Left renal pelvis (tissue), 4 donors: ENCODE measurements around the gene KMT5C. TPM values are rescaled to one million over a fixed set of nuclear protein-coding genes. Genes with fewer than 3 reads are reported as not detected.

Source experiments
- polyA plus RNA-seq, 4 donors: library from polyadenylated mRNA; unstranded; fragments of 120-200 nt; gene quantifications; one replicate each; pipeline ENCODE4 v1.2.1, GENCODE V29; 2013; ENCODE audit not compliant: insufficient read length in 4 of 4

KMT5C gene
- polyA plus RNA-seq, 4 donors = 13.3 to 33.5 (median 17.0) TPM

Other genes with a start within 250 kb of the KMT5C start
- 100 to 1,000 TPM in 1 of 4 donors, 10 to 100 TPM in 3; 56.8 to 120 (median 69.6) TPM for gene PPP1R12C, start 222.2 kb upstream of the KMT5C start, polyA plus RNA-seq
- gene TNNT1, start 190.7 kb upstream of the KMT5C start, polyA plus RNA-seq = 1 to 10 TPM; 4.2 to 9.9 (median 5.7) TPM
- 1 to 10 TPM in 3 of 4 donors, under 1 TPM in 1; 0.57 to 5.4 (median 4.5) TPM for gene TNNI3, start 182.1 kb upstream of the KMT5C start, polyA plus RNA-seq
- gene DNAAF3, start 173.3 kb upstream of the KMT5C start, polyA plus RNA-seq = 10 to 100 TPM in 1 of 4 donors, 1 to 10 TPM in 3; 2.0 to 10.4 (median 7.7) TPM
- under 1 TPM; 0.09 to 0.52 (median 0.29) TPM for gene SYT5, start 159.6 kb upstream of the KMT5C start, polyA plus RNA-seq
- gene PTPRH, start 130.4 kb upstream of the KMT5C start, polyA plus RNA-seq = 1 to 10 TPM in 1 of 4 donors, under 1 TPM in 3; 0.11 to 2.8 (median 0.26) TPM
- 1 to 10 TPM; 2.1 to 5.7 (median 4.0) TPM for gene TMEM86B, start 111.1 kb upstream of the KMT5C start, polyA plus RNA-seq
- 10 to 100 TPM; 30.0 to 58.5 (median 41.8) TPM for gene PPP6R1, start 80.9 kb upstream of the KMT5C start, polyA plus RNA-seq
- gene HSPBP1, start 59.8 kb upstream of the KMT5C start, polyA plus RNA-seq = 10 to 100 TPM; 20.7 to 46.5 (median 25.4) TPM
- 10 to 100 TPM; 12.8 to 20.6 (median 15.5) TPM for gene BRSK1, start 55.9 kb upstream of the KMT5C start, polyA plus RNA-seq
- 1 to 10 TPM in 2 of 4 donors, under 1 TPM in 2; 0.80 to 2.0 (median 1.0) TPM for gene TMEM150B, start 14.5 kb upstream of the KMT5C start, polyA plus RNA-seq
- 1 to 10 TPM in 2 of 4 donors, under 1 TPM in 2; 0.49 to 1.5 (median 0.83) TPM for gene COX6B2, start 14.8 kb downstream of the KMT5C start, polyA plus RNA-seq
- under 1 TPM; 0.13 to 0.31 (median 0.17) TPM for gene GARIN5B, start 23.4 kb downstream of the KMT5C start, polyA plus RNA-seq
- 1 to 10 TPM in 2 of 4 donors, under 1 TPM in 2; 0.79 to 1.7 (median 1.1) TPM for gene IL11, start 30.6 kb downstream of the KMT5C start, polyA plus RNA-seq
- gene TMEM190, start 37.0 kb downstream of the KMT5C start, polyA plus RNA-seq = under 1 TPM in 2 of 4 donors, not detected in 2; 0.72 to 0.76 TPM
- gene TMEM238, start 44.4 kb downstream of the KMT5C start, polyA plus RNA-seq = 1 to 10 TPM in 1 of 4 donors, under 1 TPM in 3; 0.31 to 2.2 (median 0.49) TPM
- 1,000 to 10,000 TPM in 2 of 4 donors, 100 to 1,000 TPM in 2; 965 to 1,435 (median 1,000) TPM for gene RPL28, start 46.1 kb downstream of the KMT5C start, polyA plus RNA-seq
- 10 to 100 TPM; 42.3 to 56.0 (median 48.8) TPM for gene UBE2S, start 67.9 kb downstream of the KMT5C start, polyA plus RNA-seq
- under 1 TPM; 0.13 to 0.33 (median 0.22) TPM for gene SHISA7, start 103.4 kb downstream of the KMT5C start, polyA plus RNA-seq
- 10 to 100 TPM; 30.2 to 52.6 (median 33.0) TPM for gene ISOC2, start 121.8 kb downstream of the KMT5C start, polyA plus RNA-seq
- gene C19orf85, start 124.9 kb downstream of the KMT5C start, polyA plus RNA-seq = not detected
- gene ZNF628, start 136.7 kb downstream of the KMT5C start, polyA plus RNA-seq = 1 to 10 TPM; 2.1 to 5.3 (median 3.2) TPM
- 10 to 100 TPM; 31.4 to 56.7 (median 46.4) TPM for gene NAT14, start 145.3 kb downstream of the KMT5C start, polyA plus RNA-seq
- 1 to 10 TPM; 1.9 to 7.0 (median 3.1) TPM for gene SSC5D, start 148.6 kb downstream of the KMT5C start, polyA plus RNA-seq
- under 1 TPM; 0.36 to 0.96 (median 0.80) TPM for gene SBK2, start 197.3 kb downstream of the KMT5C start, polyA plus RNA-seq
- under 1 TPM in 1 of 4 donors, not detected in 3; 0.15 TPM for gene SBK3, start 205.7 kb downstream of the KMT5C start, polyA plus RNA-seq
- gene ZNF579, start 241.0 kb downstream of the KMT5C start, polyA plus RNA-seq = 10 to 100 TPM; 12.8 to 22.2 (median 14.1) TPM